ENCODE data around the gene MYCT1.

Gene MYCT1

GRCh38 chr6:152723398-152723797 is 25.7 kb downstream of the MYCT1 start:
- no peak for DNase-seq (ENCODE audit: low read depth)

GRCh38 chr6:152726313-152726712 is 28.6 kb downstream of the MYCT1 start:
- no peak for DNase-seq (ENCODE audit: low read depth)

- DNase-seq (ENCODE audit: low read depth), result no peak
These were observed 29.8 kb downstream of the MYCT1 start for GRCh38 chr6:152727507-152727906.

- DNase-seq (ENCODE audit: low read depth), result no peak
These were observed 36.9 kb downstream of the MYCT1 start for GRCh38 chr6:152734630-152735029.

- DNase-seq (ENCODE audit: low read depth), result no peak
These were observed 39.1 kb downstream of the MYCT1 start for GRCh38 chr6:152736687-152737273.

GRCh38 chr6:152745509-152746171 is 47.9 kb downstream of the MYCT1 start:
- no peak for DNase-seq (ENCODE audit: low read depth)

GRCh38 chr6:152746172-152746553 is 48.5 kb downstream of the MYCT1 start:
- no peak for DNase-seq (ENCODE audit: low read depth)

- DNase-seq (ENCODE audit: low read depth), result no peak
These were observed 51.1 kb downstream of the MYCT1 start for GRCh38 chr6:152748843-152749242.

- no peak for DNase-seq (ENCODE audit: low read depth)
These were observed 51.6 kb downstream of the MYCT1 start for GRCh38 chr6:152749336-152749735.

GRCh38 chr6:152750694-152751093 is 53.0 kb downstream of the MYCT1 start, which contains the start of gene VIP:
Gene VIP (plus strand): TSS chr6:152750797. CDS start chr6:152752178, 1,381 bp downstream.
- no peak for DNase-seq (ENCODE audit: low read depth)

GRCh38 chr6:152765331-152765730 is 67.6 kb downstream of the MYCT1 start:
- DNase-seq (ENCODE audit: low read depth), result no peak

GRCh38 chr6:152769159-152769558 is 71.5 kb downstream of the MYCT1 start:
- DNase-seq (ENCODE audit: low read depth), result no peak

- DNase-seq (ENCODE audit: low read depth), result no peak
These were observed 72.3 kb downstream of the MYCT1 start for GRCh38 chr6:152769993-152770392.

GRCh38 chr6:152771061-152771687 is 73.5 kb downstream of the MYCT1 start:
- no peak for DNase-seq (ENCODE audit: low read depth)

Measured in T follicular helper cell (primary cell).